Measurements from ENCODE around the gene DNAH7.
"Not testable (repeated sequence)": the region's sequence is repeated elsewhere in the genome, so short reads cannot be mapped to it uniquely, and the experiment has no call there.

Gene DNAH7

DNA sequence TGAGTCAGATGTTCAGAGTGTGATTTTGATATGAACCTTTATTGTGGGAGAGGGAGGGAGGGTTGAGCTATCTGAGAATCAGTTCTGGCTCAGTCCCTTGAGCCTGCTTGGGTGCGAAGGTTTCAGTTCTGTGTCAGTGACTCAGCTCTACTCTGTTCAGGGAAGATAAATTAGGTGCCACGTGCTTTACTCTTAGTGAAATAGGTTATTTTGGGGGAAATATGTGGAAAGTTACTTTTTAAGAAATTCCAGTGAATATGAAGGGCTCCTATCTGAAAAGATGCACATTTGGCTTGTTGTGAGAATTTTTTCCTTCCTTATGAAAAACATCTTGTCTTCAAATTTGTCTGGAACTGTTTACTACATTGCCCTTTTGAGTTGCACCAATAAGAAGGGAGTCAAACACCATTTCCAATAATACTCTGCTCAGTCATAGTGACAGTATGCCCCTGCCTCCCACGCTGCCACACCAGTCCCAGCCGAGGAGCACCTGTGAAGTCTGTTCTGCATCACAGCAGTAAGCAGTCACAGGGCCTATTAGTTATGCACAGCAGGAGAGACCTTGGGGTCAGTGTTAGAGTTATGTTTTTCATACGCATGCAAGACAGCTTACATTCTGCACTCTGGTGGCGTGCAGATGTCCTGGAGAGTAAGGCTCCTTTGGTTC is 32.8 kb upstream of the DNAH7 start:
- Histone ChIP-seq H3K27ac (no peak overlapping the region), H3K9ac (no peak overlapping the region), H3K4me1 (peaks cover 50% of the 10 kb centered on the region), H3K4me3 (no peak overlapping the region), H3K36me3 (no peaks in the 10 kb centered on the region), H3K27me3 (no peaks in the 10 kb centered on the region), H3K9me3 (no peaks in the 10 kb centered on the region), H4K20me1 (no peaks in the 10 kb centered on the region), H3K4me2 (peak overlapping the region; percentile 52)
- no peak for TF ChIP-seq Cebpa-rat (IDR thresholded peaks at IDR 0.05)

DNA sequence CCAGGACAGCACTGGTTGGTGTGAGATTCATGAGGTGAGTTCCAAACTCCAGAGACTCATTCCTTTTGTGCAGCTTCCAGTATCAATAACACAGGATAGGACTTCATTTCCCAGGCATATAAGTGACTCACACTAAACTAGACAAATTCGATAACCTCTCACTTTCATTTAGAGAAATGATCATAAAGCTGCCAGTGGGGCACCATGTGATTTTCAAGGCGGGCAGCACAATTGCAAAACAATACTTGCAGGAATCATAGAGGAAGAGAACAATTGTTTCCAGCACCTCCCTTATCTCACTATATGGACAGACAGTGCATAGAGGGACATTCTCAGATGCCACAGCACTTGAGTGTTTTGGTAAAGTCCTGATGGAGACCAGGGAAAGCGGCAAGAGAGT is 31.3 kb upstream of the DNAH7 start:
- no peaks in the 10 kb centered on the region for H4K20me1 ChIP-seq
- TF ChIP-seq Cebpa-rat (IDR thresholded peaks at IDR 0.05) = no peak

DNA sequence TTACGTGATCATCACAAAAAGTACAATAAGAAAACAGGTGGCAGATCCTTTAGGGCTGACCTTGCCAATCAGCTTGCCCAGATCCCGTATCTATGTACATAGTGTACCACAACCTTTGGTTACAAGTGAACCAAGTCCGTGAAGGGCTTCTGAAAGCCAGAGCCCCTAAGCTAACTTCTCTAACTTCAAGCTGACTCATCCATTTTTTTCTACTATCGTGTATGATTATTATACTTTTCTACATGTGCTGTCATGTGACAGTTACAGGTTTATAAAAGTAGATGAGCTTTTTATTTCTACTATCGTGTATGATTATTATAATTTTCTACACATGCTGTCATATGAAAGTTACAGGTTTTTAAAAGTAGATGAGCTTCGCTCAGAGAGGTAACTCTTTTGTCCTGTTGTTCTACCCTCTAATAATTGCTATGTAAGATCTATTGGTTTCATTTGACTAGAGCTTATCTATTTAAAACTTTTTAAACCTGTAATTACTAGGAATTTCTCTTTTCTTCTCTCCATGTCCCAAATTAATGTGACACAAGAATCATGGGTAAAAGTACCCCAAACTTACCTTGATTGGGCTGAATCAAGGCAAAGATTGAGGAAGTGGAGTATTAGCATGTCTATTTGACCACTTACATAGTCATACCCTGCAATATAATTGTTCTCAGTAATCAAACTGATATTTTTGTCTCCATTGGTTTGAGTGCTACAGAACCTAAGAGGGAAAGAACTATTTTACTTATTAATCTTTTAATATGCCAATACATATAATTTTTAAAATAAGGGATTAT is 29.4 kb upstream of the DNAH7 start:
- Histone ChIP-seq H3K4me2 (no peak overlapping the region), H4K20me1 (no peaks in the 10 kb centered on the region), H3K9ac (no peak overlapping the region), H3K27ac (no peak overlapping the region), H3K9me3 (0 out of 2 replicates have a peak, but pooled peaks cover 3% of the 10 kb centered on the region), H3K36me3 (no peaks in the 10 kb centered on the region), H3K4me3 (no peak overlapping the region), H3K27me3 (no peaks in the 10 kb centered on the region), H3K4me1 (peaks cover 19% of the 10 kb centered on the region)
- TF ChIP-seq Cebpa-rat (IDR thresholded peaks at IDR 0.05) = no peak

More for the DNA sequence above, 31.3 kb upstream of the DNAH7 start:
- Histone ChIP-seq H3K27ac (no peak overlapping the region), H3K4me3 (no peak overlapping the region), H3K9ac (no peak overlapping the region), H3K9me3 (0 out of 2 replicates have a peak, but pooled peaks cover 2% of the 10 kb centered on the region), H3K27me3 (no peaks in the 10 kb centered on the region), H3K4me1 (peaks cover 36% of the 10 kb centered on the region), H3K4me2 (no peak overlapping the region), H3K36me3 (no peaks in the 10 kb centered on the region)

DNA sequence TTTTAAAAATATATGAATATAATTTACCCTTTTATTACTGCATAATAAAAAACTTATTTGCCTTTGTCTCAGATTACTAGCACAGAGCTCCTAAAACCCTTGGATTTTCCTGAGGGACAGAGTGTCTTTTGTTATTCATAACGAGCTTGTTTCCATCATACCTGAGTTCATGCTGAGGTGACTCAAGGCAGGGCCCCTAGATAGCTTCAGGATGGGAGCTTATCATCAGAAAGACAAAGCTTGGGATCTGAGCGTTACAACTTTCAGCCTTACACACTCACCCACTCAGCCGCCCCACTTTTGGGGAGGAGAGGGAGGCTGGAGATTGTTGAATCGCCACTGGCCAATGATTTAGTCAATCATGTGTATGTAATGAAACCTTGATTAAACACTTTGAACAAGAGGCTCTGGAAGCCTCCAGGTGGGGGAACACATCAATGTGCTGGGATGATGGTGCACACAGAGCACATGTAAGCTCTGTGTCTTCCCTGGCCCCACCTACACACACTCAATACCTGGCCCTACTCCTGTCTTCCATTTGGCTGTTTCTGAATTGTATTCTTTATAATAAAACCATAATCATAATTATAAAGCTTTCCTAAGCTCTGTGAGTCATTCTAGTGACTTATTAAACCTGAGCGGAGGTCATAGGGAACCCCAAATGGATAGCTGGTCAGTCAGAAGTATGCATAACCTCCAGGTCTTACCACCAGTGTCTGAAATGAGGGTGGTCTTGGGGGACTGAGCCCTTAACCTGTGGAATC is 28.5 kb upstream of the DNAH7 start:
- Histone ChIP-seq H4K20me1 (no peaks in the 10 kb centered on the region), H3K9ac (no peak overlapping the region), H3K4me3 (no peak overlapping the region), H3K27me3 (no peaks in the 10 kb centered on the region), H3K4me2 (no peak overlapping the region), H3K27ac (no peak overlapping the region), H3K9me3 (0 out of 2 replicates have a peak, but pooled peaks cover 3% of the 10 kb centered on the region), H3K4me1 (peaks cover 16% of the 10 kb centered on the region), H3K36me3 (no peaks in the 10 kb centered on the region)
- TF ChIP-seq Cebpa-rat (IDR thresholded peaks at IDR 0.05) = no peak

DNA sequence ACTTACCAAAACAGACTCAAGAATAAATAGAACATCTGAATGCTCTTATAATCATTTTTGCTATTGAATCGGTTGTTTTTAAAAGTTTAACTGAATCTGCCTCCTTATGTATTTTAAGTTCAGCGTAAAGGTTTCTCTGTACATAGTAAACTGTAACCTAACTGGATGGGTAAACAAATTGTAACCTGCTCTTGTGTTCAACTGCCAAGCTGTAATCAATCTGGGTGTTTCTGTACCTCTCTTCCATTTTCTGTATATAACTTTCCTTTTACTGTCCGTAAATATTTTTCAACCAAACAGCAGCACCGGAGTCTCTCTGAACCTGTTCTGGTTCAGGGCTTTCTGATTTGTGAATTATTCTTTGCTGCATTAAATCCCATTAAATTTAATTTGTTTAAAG is 27.6 kb upstream of the DNAH7 start:
- Histone ChIP-seq H3K27ac (no peak overlapping the region), H3K4me3 (no peak overlapping the region), H3K36me3 (no peaks in the 10 kb centered on the region), H3K4me1 (peaks cover 7% of the 10 kb centered on the region), H4K20me1 (no peaks in the 10 kb centered on the region), H3K9ac (no peak overlapping the region), H3K4me2 (no peak overlapping the region), H3K9me3 (0 out of 2 replicates have a peak, but pooled peaks cover 3% of the 10 kb centered on the region), H3K27me3 (no peaks in the 10 kb centered on the region)
- TF ChIP-seq Cebpa-rat (IDR thresholded peaks at IDR 0.05) = no peak

DNA sequence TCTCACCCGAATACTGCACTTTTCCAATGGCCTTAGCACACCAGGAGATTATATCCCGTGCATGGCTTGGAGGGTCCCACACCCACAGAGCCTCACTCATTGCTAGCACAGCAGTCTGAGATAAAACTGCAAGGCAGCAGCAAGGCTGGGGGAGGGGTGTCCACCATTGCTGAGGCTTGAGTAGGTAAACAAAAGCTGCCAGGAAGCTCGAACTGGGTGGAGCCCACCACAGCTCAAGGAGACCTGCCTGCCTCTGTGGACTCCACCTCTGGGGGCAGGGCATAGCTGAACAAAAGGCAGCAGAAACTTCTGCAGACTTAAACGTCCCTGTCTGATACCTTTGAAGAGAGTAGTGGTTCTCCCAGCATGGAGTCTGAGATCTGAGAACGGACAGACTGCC is 20.8 kb upstream of the DNAH7 start:
- not testable (repeated sequence) for H3K9ac ChIP-seq, H3K4me1 ChIP-seq, H4K20me1 ChIP-seq, H3K4me3 ChIP-seq, H3K27ac ChIP-seq, H3K4me2 ChIP-seq, H3K9me3 ChIP-seq, H3K27me3 ChIP-seq, H3K36me3 ChIP-seq

DNA sequence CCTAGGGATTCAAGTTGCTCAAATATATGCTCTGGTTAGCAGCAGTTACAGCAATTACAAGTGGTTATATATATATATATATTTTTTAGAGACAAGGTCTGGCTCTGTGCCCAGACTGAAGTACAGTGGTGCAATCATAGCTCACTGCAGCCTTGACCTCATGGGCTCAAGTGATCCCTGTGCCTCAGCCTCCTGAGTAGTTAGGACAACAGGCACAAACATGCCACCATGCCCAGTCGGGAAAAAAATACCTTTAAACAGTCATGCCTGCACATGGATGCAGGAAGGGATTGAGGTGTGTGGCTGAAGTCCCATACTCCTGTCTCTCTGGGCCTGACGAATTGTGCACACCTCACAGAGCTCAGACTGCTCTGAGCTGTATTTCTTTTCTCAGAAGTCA is 19.6 kb upstream of the DNAH7 start:
- H3K27ac ChIP-seq = no peak overlapping the region
- H3K27me3 ChIP-seq = no peaks in the 10 kb centered on the region
- no peak overlapping the region for H3K4me2 ChIP-seq
- H3K4me1 ChIP-seq = no peaks in the 10 kb centered on the region
- peaks cover 13% of the 10 kb centered on the region for H3K9me3 ChIP-seq
- H3K36me3 ChIP-seq = 0 out of 2 replicates have a peak, but pooled peaks cover 3% of the 10 kb centered on the region
- no peak overlapping the region for H3K9ac ChIP-seq
- TF ChIP-seq Cebpa-rat (IDR thresholded peaks at IDR 0.05) = no peak
- H3K4me3 ChIP-seq = no peak overlapping the region
- no peaks in the 10 kb centered on the region for H4K20me1 ChIP-seq

DNA sequence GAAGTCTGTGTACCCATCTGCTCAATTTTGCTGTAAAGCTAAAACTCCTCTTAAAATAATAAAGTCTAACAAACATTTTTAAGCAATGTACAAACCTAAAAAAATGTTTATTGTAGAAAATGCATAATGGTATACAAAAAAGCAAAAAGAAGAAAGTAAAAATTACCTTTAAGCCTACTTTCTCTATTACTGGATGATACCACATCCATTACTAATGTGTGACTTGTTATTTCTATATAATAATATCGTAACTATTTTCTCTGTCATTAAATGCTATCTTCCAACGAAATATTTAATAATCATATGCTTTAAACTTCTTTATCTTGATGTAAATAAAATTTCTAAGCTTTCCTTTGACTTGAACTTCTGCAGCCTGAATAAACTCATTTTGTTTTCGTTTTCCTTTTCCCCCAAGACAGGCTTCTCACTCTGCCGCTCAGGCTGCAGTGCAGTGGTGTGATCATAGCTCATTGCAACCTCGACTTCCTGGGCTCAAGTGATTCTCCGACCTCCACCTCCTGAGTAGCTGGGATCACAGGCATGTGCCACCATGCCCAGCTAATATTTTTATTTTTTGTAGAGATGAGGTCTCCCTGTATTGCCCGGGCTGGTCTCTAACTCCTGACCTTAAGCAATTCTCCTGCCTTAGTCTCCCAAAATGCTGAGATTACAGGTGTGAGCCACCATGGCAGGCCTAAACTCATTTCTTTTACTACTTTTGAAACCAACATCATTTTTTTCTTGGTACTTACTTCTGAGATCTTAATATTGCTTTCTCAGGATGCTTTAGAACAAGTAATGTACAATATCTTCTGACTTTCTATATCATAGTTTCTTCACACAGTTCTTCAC is 18.1 kb upstream of the DNAH7 start:
- H3K9me3 ChIP-seq = peaks cover 24% of the 10 kb centered on the region

DNA sequence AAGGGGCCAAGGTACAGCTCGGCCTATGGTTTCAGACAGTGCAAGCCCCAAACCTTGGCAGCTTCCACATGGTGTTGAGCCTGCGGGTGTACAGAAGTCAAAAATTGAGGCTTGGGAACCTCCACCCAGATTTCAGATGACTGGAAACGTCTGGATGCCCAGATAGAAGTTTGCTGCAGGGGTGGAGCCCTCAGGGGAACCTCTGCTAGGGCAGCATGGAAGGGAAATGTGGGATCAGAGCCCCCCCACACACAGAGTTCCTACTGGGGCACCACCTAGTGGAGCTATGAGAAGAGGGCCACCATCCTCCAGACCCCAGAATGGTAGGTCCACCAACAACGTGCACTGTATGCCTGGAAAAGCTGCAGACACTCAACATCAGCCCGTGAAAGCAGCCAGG is 15.0 kb upstream of the DNAH7 start:
- H3K27me3 ChIP-seq = no peaks in the 10 kb centered on the region
- no peak overlapping the region for H3K9ac ChIP-seq
- H4K20me1 ChIP-seq = no peaks in the 10 kb centered on the region
- H3K4me1 ChIP-seq = peaks cover 4% of the 10 kb centered on the region; the same call in 1 of the 2 replicates
- H3K9me3 ChIP-seq = peaks cover 24% of the 10 kb centered on the region
- H3K27ac ChIP-seq = no peak overlapping the region
- H3K4me2 ChIP-seq = no peak overlapping the region
- no peak for TF ChIP-seq Cebpa-rat (IDR thresholded peaks at IDR 0.05)
- H3K4me3 ChIP-seq = no peak overlapping the region
- H3K36me3 ChIP-seq = 0 out of 2 replicates have a peak, but pooled peaks cover 3% of the 10 kb centered on the region

More for the DNA sequence above, 18.1 kb upstream of the DNAH7 start:
- H3K4me3 ChIP-seq = no peak overlapping the region
- no peak overlapping the region for H3K27ac ChIP-seq
- H3K4me1 ChIP-seq = no peaks in the 10 kb centered on the region
- H3K36me3 ChIP-seq = 0 out of 2 replicates have a peak, but pooled peaks cover 3% of the 10 kb centered on the region
- no peak overlapping the region for H3K9ac ChIP-seq
- H3K27me3 ChIP-seq = no peaks in the 10 kb centered on the region
- TF ChIP-seq Cebpa-rat (IDR thresholded peaks at IDR 0.05) = no peak
- no peaks in the 10 kb centered on the region for H4K20me1 ChIP-seq
- H3K4me2 ChIP-seq = no peak overlapping the region

All from BLaER1 (cell line).